DMS53 (cell line): Measurements from ENCODE around the gene PGGHG.
"Not testable (repeated sequence)": the region's sequence is repeated elsewhere in the genome, so short reads cannot be mapped to it uniquely, and the experiment has no call there.

Source experiments
- DNase-seq: peaks from one replicate; lab custom pipeline; 2025; lab: John Stamatoyannopoulos, UW

The PGGHG gene

DNA sequence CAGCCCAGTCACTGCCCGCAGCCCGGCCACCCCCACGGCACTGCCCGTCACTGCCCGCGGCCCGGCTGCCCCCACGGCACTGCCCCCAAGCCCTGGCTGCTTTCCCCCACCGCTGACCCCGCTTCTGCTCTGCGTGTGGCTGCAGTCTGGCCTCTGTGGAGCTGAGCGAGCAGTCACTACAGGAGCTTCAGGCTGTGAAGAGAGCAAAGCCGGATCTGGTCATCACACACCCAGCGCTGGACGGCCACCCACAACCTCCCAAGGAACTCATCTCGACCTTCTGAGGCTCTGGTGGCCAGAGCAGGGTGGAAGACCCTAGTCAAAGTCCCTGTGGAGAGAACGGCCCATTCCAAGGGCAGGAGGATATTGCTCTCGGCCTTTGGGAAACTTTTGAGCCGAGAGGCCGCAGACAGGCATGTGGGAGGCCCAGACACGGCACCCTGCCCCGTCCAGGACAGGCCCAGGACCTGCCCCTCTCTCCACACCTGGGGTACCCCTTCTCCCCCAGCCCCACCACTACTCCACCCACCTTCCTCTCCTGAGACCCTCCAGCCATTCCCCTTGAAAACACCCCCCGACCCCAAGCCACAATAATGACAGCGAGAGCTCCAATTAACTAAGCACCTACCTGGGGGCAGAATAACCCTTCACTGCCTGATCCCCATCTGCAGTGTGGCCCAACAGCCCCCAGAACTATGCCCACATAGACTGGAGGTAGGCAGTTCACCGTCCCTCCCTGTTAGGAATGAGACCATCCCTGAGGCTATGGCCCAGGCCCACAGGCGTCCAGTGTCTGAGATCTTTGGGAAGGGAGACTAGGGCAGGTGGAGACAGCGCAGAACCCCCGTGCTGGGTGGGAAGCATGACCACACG lies 3.7 kb upstream of the PGGHG start:
- DNase-seq = no peak

DNA sequence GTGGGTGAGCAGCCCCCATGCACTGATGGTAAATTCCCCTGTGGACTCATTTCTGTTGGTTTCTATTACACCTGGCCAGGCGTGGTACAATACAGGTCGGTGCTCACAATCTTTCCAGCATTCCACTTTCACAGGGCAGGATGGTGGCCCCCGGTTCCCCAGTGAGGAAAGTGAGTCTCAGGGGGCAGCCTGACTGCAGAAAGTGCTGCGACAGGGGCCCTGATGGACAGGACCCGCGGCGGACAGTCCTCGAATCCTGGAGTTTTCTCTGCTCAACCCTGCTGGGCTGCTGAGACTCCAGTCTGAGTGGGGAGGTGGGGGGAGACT lies 3.1 kb upstream of the PGGHG start:
- no peak for DNase-seq

DNA sequence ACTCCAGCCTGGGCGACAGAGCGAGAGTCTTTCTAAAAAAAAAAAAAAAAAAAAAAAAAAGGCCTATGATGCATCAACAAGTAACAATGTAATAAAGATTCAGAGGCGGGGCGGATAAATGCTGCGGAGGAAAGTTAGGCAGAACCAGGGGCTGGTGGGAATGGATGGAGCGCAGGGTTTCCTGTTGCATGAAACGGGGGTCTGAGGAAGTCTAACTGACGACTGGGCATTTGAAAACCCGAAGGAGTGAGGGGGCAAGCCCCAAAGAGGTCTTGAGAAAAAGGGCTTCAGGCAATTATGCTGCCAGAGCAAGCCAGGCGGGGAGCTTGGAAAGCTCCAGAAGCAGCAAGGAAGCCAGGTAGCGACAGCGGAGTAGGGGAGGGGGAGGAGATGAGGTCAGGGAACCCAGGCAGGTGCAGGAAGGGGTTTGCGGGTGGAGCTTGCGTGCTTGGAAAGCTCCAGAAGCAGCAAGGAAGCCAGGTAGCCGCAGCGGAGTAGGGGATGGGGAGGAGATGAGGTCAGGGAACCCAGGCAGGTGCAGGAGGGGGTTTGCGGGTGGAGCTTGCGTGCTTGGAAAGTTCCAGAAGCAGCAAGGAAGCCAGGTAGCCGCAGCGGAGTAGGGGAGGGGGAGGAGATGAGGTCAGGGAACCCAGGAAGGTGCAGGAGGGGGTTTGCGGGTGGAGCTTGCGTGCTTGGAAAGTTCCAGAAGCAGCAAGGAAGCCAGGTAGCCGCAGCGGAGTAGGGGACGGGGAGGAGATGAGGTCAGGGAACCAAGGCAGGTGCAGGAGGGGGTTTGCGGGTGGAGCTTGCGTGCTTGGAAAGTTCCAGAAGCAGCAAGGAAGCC lies 1.7 kb upstream of the PGGHG start:
- not testable (repeated sequence) for DNase-seq

DNA sequence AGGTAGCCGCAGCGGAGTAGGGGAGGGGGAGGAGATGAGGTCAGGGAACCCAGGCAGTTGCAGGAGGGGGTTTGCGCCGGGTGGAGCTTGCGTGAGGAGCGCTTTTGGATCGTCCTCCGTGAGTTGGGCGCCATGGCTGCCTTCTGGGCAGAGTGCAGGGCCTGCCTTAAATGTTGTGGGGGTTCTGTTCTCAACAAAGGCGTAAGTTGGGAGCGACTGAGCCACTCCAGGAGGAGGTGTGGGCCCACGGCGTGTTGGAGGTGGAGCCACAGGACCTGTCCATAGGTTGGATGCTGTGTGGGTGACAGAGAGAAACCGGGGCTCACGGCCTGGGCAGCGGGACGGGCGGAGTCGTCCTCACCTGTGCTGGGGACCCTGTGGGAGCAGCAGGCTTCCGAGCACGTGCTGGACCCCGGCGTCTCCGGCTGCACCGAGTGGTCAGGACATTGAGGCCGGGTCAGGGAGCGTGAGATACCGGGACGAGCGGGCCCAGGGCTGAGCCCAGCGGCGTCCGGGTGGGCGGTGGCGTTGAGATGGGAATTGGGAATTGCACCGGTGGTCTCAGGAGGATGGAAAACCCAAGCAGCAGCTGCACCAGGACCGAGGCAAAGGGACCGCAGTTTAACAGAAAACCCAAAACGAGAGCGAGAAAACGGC lies 977 bp upstream of the PGGHG start:
- peak; percentile 57 for DNase-seq

DNA sequence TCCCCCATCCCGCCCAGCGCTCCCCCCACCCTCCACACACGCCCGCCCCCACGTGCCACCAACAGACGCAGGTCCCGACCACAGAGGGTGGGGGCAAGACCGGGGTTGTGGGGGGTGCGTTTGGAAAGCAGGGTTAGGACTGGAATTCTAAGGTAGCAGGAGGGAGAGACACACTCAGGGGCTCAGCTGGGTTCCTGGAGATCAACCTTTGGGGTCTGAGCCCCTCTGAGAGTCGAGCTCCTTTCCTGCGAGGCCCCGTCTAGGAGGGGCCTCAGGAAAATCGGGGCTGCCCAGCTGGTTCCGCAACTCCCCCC lies 429 bp downstream of the PGGHG start:
- no peak for DNase-seq

DNA sequence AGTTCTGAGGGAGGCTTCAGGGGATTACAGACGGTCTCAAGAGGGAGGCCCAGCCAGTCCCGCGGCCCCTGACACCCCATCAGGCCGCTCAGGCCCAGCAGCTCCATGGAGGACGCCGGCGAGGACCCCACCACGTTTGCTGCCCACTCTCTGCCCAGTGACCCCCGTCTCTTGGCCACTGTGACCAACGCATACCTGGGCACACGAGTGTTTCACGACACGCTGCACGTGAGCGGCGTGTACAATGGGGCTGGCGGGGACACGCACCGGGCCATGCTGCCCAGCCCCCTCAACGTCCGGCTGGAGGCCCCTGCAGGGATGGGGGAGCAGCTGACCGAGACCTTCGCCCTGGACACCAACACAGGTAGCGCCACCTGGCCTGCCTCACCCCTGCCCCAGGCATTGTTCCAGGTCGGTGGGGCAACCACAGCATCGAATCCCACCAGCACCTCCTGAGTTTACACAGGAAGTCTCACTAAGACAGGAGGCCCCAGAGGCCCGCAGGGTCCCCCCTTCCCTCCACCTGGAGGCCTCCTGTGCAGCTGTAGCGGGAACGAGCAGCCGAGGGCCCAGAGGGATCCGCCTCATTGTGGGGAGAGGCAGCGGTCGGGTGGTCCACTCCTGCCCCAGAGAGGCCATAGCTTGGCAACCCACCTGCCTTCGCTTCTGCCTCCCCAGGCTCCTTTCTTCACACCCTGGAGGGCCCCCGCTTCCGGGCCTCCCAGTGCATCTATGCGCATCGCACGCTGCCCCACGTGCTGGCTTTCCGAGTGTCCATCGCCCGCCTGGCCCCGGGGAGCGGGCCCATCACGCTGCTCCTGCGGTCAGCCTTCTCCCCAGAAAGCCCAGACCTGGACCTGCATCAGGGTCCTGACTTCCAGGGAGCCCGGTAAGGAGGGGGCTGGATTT lies 1.0 kb downstream of the PGGHG start:
- DNase-seq = no peak

DNA sequence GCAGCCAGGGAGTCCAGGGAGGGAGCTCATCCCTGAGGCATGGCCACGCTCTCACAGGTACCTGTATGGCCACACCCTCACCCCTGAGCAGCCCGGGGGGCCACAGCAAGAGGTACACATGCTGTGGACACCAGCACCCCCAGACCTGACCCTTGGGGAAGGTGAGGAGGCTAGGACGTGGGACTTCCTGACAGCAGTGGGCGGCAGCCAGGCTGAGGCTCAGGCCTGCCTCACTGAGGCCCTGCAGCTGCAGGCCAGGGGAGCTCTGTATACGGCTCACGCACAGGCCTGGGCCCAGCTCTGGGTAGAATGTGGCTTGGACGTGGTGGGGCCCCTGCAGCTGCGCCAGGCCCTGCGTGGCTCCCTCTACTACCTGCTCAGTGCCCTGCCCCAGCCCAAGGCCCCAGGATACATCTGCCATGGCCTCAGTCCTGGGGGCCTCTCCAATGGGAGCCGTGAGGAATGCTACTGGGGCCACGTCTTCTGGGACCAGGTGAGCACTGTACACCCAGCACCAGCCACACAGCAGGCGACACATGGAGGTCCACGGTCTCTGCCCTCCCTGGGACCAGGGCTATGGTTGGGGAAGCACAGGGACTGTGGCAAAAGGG lies 1.8 kb downstream of the PGGHG start:
- DNase-seq = no peak

DNA sequence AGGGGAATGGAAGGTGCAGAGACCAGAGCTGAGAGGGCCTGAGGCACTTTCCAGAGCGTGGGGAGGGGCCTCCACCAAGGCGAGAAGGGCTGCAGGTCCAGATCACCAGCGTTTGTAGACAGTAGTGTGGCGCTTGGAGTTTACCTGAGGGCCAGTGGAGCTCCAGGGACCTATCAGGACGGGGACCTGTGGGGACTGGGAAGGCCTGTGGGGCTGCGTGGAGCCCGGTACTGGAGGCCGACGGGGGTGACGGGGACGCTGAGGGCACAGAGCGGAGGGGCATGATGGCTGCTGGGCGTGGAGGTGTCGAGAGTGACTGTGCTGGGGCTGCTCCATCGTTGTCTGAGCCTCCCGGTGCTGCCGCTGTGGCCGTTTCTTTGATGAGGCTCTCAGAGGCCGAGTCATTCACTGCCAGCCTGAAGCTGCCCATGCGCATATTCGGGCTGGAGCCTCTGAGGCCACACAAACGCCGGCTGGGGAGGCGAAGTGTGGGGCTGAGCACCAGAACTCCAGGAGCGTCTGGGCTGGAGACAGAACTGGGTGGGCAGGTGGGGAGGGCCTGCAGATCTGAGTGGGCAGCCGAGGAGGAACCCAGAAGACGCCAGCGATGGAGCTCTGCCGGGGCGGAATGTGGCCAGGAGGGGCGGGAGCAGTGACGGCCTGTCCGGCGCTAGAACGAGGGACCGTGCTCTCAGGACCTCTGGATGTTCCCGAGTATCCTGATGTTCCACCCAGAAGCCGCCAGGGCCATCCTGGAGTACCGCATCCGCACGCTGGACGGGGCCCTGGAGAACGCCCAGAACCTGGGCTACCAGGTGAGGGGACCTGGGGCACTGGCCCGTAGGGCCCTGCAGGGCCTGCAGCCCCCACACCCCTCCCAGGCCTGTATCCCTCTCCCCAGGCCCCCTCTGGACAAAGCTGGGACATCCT lies 2.6 kb downstream of the PGGHG start:
- no peak for DNase-seq

DNA sequence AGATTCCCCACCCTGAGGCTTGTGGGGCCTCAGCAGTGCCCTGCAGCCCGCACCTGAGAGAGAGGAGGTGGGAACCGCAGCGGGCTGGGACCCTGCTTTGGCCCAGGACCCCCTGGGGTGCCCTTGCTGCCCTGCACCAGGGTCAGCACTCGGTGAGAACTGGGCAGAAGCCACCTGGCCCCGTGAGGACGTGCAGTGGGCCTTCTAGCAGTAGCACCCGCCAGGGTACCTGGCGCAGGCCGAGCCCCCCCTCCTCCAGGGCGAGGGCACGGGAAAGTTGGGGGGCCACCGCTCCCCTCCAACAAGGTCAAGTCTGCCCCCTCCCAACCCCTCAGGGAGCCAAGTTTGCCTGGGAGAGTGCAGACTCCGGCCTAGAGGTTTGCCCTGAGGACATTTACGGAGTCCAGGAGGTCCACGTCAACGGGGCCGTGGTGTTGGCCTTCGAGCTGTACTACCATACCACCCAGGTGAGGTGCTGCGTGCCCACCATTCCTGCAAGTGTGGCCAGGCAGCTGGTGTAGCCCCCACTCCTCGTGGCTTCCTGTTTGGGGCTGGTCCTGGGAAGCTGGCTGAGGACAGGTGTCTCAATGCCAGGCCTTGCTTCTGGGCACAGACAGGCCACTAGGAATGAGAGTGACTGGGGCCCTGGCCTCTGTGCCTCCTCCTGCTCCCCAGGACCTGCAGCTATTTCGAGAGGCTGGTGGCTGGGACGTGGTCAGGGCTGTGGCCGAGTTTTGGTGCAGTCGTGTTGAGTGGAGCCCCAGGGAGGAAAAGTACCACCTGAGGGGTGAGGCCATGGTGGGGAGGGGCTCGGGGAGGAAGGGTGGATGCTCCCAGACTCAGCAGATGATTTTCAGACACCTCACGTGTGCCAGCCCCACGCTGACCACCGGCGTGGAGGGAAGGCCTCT lies 3.5 kb downstream of the PGGHG start:
- DNase-seq = no peak

DNA sequence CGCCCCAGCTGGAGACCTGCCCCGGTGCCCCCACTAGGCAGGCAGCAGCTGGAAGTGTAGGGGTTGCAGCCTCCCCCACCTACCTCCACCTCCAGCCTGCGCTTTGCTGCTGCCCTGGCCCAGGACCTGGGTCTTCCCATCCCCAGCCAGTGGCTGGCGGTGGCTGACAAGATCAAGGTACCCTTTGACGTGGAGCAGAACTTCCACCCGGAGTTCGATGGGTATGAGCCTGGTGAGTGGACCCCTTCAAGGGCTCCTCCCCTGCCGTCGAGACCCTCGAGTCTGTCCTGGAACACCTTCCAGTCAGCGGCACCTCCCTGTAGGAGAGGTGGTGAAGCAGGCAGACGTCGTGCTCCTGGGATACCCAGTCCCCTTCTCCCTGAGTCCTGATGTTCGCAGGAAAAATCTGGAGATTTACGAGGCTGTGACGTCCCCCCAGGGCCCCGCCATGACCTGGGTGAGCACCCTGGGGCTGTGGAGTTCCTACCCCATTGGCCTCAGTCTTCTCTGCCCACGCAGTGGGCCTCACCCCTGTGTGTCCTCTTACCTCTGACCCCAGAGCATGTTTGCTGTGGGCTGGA lies 4.4 kb downstream of the PGGHG start:
- no peak for DNase-seq

DNA sequence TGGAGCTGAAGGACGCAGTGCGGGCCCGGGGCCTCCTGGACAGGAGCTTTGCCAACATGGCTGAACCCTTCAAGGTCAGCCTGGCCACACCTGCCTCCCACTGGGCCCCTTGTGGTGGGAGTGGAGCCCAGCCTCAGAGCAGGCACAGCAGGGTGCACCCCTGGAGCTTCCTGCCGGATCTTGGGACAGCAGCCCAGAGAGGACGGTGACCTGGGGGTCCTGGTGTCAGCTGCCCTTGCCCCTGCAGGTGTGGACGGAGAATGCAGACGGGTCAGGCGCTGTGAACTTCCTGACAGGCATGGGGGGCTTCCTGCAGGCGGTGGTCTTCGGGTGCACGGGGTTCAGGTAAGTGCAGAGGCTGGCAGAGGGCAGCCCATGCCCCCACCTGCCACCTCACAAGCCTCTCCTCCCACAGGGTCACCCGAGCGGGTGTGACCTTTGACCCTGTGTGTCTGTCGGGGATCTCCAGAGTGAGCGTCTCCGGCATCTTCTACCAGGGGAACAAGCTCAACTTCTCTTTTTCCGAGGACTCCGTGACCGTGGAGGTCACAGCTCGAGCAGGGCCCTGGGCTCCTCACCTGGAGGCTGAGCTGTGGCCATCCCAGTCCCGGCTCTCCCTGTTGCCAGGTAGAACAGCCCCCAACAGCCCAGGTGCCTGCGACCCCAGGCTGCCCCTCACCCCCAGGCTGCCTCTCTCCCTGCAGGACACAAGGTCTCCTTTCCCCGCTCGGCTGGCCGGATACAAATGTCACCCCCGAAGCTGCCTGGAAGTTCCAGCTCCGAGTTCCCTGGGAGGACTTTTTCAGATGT lies 5.1 kb downstream of the PGGHG start:
- DNase-seq = no peak

DNA sequence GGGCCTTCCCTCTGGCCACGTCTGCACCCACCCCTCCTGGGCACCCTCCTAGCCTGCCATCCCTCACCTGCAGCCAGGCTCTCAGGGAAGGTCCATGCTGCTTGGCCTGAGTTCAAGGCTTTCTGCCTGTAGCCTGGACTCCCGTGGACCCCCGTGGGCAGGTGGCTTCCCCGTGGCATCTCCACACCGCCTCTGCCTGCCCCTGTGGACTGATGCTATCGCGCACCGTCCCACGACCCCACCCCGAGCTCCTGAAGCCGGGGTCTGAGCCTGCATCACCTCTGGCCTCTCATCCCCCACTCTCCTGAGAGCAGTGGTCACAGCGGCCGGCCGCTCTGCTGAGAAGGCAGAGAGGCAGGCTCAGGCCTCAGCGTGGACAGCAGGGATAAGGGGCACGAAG lies 5.9 kb downstream of the PGGHG start:
- DNase-seq = no peak

DNA sequence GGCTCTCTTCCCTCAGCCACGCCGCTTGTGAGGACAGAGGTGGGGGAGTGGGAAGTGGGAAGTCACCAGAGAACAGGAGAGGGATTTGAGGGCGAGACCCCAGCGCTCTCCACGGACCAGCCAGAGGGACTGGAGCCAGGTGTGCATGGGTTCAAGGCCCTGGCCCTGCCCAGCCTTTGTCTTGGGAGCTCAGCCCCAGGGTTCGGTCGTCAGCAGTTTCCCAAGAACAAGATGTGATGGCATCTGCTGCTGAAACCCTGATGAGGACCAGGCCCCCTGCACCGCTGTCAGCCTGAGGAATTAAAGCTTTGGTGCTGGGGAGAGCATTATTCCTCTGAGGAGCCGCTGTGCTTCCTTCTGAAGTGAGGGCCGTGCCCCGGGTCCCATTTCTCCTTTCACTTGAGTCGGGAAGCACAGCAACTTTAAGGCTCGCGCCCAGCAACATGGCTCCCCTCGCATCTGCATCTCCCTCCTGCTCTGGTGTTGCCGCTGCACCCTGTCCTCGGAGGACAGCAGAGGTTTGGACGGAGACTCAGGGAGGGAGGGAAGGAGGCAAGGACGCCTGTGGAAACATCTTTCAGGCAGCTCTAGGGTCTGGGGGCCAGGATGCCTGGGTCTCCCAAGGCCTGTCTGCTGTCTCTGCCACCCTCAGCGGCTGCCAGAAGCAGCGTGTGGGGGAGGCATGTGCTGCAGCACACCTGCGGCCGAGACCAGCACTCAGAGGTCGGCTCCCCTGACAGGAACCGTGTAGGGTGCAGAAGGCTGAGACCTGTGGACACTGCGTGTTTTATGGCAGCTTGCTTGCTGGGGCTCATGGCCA lies 6.6 kb downstream of the PGGHG start:
- DNase-seq = no peak

DNA sequence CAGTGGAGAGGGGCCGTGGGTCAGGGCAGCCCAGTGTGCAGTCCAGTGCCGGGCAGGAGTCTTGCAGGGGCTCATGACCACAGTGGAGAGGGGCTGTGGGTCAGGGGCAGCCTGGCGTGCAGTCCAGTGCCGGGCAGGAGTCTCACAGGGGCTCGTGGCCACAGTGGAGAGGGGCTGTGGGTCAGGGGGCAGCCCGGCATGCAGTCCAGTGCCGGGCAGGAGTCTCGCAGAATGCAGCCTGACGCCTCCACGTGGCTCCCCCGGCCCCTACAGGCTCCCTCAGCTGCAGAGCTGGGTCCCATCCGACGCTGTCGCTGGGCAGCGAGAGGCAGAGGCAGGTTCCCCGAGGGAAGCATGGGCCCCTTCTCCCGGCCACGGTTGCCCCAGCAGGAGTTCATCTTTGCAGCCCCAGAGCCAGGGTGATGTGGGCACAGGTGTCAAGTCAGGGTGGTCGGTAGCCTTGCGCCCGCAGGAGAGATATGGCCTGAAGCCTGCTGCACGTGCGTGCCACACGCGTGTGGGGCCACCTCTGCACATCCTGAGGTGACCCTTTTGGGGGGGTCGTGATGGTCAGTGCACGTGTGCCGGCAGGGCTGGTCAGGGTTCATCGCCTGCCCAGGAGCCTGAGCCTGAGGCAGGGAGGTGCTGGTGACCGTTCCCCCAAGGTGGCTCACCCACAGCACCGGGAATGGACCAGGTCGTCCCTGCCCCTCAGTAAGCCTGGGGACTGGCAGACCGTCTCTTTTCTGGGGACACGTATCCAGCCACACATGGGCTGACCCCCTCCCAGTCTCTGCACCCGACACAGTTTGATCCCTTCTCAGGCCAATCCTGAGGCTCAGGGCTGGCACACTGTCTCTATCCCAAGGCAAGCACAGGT lies 7.5 kb downstream of the PGGHG start:
- no peak for DNase-seq

DNA sequence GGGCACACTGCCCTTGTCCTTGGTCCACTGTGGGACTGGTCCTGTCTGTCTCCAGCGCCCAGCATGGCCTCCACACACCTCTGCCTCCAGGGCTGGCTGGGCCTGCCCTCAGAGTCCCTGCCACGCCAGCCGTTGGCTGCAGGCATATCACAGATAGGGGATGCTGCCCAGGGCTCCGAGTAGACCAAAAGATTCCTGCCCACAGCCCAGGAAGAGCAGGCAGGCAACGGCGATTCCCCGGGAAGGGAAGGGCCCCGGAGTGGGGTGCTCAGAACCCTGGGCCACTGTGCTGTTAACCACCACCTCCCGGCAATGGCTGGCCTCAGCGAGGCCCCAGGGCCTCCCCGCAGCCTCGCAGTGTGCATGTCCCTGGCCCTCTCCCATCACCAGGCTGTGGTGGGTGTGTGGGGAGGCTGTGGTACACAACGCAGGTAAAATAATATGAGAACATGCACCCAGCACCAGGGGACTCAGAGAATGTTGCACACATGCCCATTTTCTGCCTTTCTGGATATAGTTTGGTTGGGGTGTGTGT lies 8.2 kb downstream of the PGGHG start:
- DNase-seq = no peak
